Superior temporal gyrus (tissue), 1 donor: ENCODE data around the gene ARFIP2.
A peak's percentile ranks its signal among the peaks of the same experiment; 100 is the strongest.
"Not testable (repeated sequence)": the region's sequence is repeated elsewhere in the genome, so short reads cannot be mapped to it uniquely, and the experiment has no call there.

Source experiments
- DNase-seq: peaks from one replicate; pipeline ENCODE4 v3.0.0-alpha.2; 2016; ENCODE audit errors: extremely low spot score

Gene ARFIP2, protein sequence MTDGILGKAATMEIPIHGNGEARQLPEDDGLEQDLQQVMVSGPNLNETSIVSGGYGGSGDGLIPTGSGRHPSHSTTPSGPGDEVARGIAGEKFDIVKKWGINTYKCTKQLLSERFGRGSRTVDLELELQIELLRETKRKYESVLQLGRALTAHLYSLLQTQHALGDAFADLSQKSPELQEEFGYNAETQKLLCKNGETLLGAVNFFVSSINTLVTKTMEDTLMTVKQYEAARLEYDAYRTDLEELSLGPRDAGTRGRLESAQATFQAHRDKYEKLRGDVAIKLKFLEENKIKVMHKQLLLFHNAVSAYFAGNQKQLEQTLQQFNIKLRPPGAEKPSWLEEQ

GRCh38 chr11:6481012-6481923, at the start of gene ARFIP2, which contains the start of gene TIMM10B:
TSS of gene ARFIP2 (minus strand) at chr11:6481331. CDS start at chr11:6480421, 910 bp downstream.
TSS of gene TIMM10B (plus strand) at chr11:6481501. CDS start at chr11:6481517, 16 bp downstream.
- DNase-seq: peak; percentile 99

GRCh38 chr11:6530848-6531247, 49.7 kb upstream of the ARFIP2 start:
- no peak for DNase-seq

DNA sequence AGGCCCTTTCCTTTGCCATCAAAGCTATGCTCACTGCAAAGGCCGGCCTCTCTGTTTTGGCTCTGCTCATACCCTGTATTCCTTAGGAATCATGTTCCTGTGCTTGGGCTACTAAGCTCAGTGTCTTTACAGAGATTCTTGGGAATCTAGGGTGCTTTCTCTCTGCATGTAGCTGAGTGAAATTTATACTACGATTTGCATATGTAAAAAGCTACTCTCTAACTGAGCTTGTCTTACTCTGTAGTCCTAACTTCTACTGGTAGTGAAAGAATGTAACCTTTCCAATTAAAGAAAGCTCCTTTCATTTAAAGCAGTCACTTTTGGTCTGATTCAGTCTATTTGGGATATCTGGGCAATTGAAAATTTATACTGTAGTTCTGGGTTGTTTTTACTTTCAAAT, 48.1 kb upstream of the ARFIP2 start:
- DNase-seq: no peak

GRCh38 chr11:6526411-6527135, 45.4 kb upstream of the ARFIP2 start:
- no peak for DNase-seq

DNA sequence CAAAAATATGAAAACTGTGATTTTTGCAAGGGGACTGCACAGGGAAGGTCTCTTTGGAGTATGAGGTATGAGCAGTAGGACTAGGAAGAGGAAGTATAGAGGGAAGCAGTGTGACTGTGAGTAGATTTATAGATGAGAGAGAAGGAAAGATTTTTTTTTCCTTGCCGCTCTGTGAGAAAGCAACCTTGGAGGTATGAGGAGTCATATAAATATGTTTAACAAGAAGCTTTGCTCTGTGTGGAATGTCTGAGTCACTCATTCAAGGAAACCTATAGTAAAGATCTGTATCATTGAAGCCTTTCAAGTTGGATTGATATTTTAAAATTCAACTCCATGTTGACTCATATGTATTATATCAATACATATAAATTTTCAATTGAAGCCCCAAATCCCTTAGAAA, 42.1 kb upstream of the ARFIP2 start:
- DNase-seq: no peak

DNA sequence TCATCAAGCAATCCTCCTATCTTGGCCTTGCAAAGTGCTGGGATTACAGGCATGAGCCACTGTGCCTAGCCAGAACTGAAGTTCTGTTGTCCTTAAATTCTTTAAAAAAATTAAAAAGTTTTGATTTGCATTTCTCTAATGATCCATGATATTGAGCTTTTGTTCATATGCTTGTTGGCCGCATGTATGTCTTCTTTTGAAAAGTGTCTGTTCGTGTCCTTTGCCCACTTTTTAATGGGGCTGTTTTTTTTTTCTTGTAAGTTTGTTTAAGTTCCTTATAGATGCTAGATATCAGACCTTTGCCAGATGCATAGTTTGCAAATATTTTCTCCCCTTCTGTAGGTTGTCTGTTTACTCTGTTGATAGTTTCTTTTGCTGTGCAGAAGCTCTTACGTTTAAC, 40.8 kb upstream of the ARFIP2 start:
- DNase-seq: not testable (repeated sequence)

DNA sequence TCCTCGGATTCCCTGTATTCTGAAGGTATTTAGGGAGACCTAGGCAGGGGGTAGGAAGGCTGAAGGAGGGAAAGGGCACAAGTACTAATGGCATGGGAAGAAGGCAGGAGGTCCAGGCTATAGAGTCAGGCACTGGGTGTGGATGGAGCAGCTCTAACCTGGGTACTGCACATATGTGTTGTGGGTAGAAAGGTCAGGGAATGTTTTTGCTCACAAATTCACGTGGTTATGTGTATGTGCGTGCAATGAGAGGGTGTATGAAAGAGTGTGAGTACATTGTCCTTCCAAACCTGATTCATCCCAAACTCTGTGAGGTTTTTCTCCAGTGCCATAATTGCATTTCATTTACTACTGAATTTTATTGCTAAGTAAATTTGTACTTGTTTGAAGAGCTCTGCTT, 39.1 kb upstream of the ARFIP2 start:
- DNase-seq: no peak

DNA sequence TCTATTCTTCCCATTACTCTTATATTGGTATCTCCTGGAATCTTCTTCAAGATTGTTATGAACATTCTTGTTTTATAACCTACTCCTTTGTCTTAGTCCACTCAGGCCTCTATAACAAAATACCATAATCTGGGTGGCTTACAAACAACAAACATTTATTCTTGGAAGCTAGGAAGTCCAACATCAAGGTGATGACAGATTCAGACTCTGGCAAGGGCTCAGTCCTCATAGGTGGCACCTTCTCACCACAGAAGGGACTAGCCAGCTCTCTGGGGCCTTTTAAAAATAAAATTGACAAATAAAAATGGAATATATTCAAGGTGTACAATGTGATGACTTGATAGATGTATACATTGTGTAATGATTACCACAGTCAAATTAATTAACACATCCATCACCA, 35.7 kb upstream of the ARFIP2 start:
- DNase-seq: no peak

GRCh38 chr11:6505577-6506240, 24.6 kb upstream of the ARFIP2 start:
- DNase-seq: peak; percentile 86

DNA sequence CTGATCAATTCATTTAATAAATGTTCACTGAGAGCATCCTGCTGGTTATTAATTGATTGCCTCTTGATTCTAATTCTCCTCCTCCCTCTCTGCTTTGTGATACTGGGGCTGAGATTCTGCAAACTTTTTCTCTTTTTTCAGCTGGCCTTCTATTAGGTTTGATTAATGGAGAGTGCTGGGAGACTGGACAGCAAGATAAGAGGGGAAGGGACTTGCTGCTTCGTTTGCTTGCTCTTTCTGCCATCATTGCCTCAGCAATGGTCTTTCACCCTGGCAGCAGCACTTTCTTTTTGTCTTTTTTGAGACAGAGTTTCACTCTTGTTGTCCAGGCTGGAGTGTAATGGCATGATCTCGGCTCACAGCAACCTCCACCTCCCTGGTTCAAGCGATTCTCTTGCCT, 23.0 kb upstream of the ARFIP2 start:
- DNase-seq: no peak

DNA sequence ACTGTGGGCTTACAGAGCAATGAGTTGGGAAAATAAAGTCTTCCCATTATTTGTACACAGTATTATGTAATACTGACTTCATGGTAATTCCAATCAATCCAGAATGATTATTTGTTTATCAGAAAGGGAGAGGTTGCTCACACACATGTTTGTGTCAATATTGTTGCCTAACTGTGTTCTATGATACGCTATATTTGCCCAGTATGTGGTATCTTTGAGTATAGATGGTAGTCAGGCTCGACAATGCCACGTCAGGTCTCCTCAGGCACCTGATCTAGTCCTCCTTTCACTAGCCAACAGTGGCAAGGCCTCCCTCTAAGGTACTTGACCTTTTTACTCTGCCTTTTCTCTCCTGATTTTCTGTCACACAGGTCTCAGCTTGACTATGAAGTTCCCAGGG, 21.3 kb upstream of the ARFIP2 start:
- DNase-seq: no peak

GRCh38 chr11:6498544-6498943, 17.4 kb upstream of the ARFIP2 start:
- no peak for DNase-seq

- DNase-seq: peak; percentile 50
Observed at GRCh38 chr11:6498121-6498520, 17.0 kb upstream of the ARFIP2 start.

DNA sequence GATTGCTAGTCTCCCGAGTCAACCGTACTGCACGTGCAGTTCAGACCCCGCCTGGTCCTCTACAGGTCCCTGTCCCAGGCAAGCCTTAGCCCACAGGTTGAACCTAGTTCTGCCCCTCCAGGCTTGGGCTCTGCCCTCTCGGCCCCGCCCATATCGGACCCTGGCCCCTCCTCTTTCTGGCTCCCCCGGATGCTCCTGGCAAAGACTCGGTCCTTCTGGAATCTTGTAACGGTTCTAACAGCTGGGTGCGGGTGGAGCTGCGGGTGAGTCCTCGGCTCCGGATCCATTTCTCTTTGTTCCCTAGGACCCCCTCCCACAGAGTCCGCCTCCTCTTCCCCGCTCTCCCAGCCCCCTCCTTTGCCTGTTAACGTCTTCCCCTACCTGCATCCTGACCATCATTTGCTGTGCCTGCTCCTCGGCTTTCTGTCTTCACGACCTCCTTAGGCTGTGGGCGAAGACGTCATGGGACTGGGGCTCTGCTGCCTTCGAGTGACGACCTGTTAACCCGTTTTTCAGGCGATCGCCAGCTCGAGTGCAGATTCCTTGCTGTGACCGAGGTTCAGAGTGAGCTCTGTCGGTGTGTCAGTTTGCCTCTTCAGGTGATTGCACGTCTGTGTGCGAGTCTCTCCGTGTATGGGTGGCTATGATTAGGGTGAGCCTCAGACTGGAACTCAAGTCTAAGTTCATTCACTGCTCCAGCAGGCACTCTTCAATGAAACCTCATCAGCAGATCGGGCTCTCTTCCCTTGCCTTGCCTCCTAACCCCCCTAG, 16.1 kb upstream of the ARFIP2 start, which contains the start of gene DNHD1:
DNHD1 (plus strand) TSS at position 212 of the 771 bp plus-strand sequence. CDS start 936 bp downstream, outside the sequence.
- DNase-seq: no peak

DNA sequence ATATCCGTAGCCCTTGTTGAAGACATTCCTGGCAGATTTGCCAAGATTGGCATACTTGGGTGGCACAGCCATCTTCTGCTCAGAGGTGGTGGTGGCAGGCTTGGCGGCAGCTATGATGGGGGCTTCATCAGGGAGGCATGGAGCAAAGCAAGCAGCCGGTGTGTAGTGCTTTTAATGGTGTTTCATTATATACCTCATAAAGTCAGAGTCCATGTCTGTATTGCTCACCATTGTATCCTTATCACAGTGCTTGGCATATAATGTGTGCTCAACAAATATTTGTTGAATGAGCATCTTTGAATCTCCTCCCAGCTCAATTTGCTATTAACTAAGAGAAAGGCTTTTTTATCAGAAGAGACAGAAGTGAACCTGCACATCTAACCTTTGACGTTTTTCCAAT, 8.2 kb upstream of the ARFIP2 start:
- no peak for DNase-seq

DNA sequence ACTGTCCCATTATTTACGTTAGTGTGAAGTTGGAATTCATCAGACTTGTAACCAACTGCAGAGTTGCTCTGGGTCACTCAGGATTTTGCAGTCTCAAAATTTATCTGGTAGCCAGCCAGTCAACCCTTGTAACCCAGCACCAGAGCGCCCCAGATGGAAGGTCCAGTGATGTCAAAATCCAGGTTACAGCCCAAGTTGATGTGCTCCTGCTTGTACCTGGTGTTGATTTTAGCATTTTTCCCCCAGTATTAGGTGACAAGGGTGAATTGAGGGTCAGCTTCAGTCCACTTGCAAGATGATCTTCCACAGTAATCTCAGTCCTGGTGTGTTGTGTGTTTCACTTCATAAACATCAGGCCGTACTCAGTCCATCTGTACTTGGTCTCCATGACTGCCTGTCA, 7.7 kb upstream of the ARFIP2 start:
- DNase-seq: no peak

DNA sequence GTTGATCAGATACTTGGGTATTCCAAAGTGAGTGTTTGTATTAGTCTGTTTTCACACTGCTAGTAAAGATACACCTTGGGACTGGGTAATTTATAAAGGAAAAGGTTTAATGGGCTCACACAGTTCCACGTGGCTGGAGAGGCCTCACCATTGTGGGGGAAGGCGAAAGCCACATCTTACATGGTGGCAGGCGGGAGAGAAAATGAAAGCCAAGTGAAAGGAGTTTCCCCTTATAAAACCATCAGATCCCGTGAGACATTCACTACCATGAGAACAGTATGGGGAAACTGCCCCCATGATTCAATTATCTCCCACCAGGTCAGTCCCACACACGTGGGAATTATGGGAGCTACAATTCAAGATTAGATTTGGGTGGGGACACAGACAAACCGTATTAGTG, 7.2 kb upstream of the ARFIP2 start:
- DNase-seq: no peak

DNA sequence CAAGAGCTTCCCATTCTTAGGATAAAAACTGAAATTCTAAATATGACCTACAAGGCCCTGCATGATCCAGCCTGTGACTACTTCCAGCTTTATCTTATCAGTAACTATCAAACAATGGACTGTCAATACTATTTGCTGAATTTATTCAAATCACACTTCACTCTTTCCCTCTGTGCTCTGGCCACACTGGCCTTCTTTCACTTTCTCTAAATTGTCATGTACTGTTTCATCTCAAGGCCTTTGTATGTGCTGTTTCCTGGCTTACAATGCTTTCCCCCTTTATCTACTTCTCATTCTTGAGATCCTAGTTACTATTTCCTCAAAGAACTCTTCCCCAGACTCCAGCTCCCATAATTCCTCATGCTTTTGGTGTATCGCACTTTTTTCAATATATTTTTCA, 5.8 kb upstream of the ARFIP2 start:
- no peak for DNase-seq

DNA sequence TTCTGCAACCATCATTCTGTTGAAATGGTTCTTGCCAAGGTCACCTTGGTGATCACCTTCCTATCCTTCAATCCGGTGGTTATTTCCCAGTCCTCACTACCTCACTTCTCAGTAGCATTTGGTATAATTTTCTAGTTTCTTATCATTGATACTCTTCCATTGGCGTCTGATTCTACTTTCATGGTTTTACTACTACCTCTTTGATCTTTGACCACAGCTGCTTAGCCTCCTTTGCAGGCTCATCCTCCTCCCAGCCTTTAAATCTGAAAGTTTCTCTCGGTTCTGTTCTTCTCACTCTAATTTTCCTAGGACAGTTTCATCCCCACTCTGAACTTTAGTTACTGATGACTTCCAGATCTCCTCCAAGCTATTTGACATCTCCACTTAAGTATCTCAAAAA, 5.1 kb upstream of the ARFIP2 start:
- DNase-seq: no peak

DNA sequence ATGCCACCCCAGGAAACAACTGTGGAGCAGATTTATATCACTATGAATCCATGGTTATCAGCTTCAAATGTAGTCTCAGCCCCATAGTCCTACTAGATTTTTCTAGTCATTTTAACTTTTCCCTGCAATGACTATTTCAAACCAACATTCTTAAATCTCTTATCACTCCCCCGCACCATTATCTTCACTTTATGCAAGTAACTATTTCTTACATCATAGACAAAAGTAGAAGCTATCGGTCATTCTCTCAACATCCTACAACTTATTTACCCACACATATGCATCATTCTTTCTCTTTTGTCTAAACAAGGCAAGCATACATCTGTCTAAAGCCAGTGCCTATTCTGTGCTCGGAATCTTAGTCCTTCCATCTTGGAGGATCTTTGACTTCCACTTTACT, 4.5 kb upstream of the ARFIP2 start:
- DNase-seq: no peak

GRCh38 chr11:6483015-6483414, 1.9 kb upstream of the ARFIP2 start:
- DNase-seq: no peak
